H9 (cell line): ENCODE measurements around the gene BLVRB. TPM values are rescaled to one million over a fixed set of nuclear protein-coding genes. Genes with fewer than 3 reads are reported as not detected.
"Not testable (repeated sequence)": the region's sequence is repeated elsewhere in the genome, so short reads cannot be mapped to it uniquely, and the experiment has no call there.

ENCODE experiments used
- DNase-seq: peaks from one replicate; pipeline ENCODE4 v3.0.0-alpha.2; 2017
- H2AFZ ChIP-seq: one replicate; pipeline ENCODE4 v1.6.1; 2013; ENCODE audit warnings: mild to moderate bottlenecking, low read length, control low read depth, moderate library complexity
- H2AK5ac ChIP-seq: 2 replicates; pipeline ENCODE4 v1.6.1; 2013; ENCODE audit warnings: low read length, control low read depth, mixed read lengths; ENCODE audit not compliant: insufficient read length
- H2BK120ac ChIP-seq: one replicate; pipeline ENCODE4 v1.6.1; 2013; ENCODE audit warnings: low read depth, mild to moderate bottlenecking, low read length, control low read depth, inconsistent platforms; ENCODE audit not compliant: poor library complexity, severe bottlenecking
- H2BK12ac ChIP-seq: 2 replicates; pipeline ENCODE4 v1.6.1; 2013; ENCODE audit warnings: low read length, control low read depth, mixed read lengths, low read depth; ENCODE audit not compliant: insufficient read length
- H2BK15ac ChIP-seq: 2 replicates; pipeline ENCODE4 v1.6.1; 2013; ENCODE audit warnings: low read depth, low read length, control low read depth
- H2BK20ac ChIP-seq: one replicate; pipeline ENCODE4 v1.6.1; 2013; ENCODE audit warnings: low read depth, mild to moderate bottlenecking, low read length, control low read depth, inconsistent platforms; ENCODE audit not compliant: poor library complexity, severe bottlenecking
- H2BK5ac ChIP-seq: 2 replicates; pipeline ENCODE4 v1.6.1; 2013; ENCODE audit warnings: low read length, control low read depth, mixed read lengths; ENCODE audit not compliant: insufficient read length
- H3K14ac ChIP-seq: 2 replicates; pipeline ENCODE4 v1.6.1; 2013; ENCODE audit warnings: low read length, control low read depth; ENCODE audit not compliant: insufficient read depth
- H3K18ac ChIP-seq: 2 replicates; pipeline ENCODE4 v1.6.1; 2013; ENCODE audit warnings: low read depth, mild to moderate bottlenecking, mixed read lengths, low read length, control low read depth; ENCODE audit not compliant: insufficient read length
- H3K23ac ChIP-seq: 2 replicates; pipeline ENCODE4 v1.6.1; 2013; ENCODE audit warnings: low read length, control low read depth, mixed read lengths, low read depth; ENCODE audit not compliant: insufficient read length
- H3K23me2 ChIP-seq: 2 replicates; pipeline ENCODE4 v1.6.1; 2013; ENCODE audit warnings: low read depth, mild to moderate bottlenecking, mixed read lengths, low read length, control low read depth; ENCODE audit not compliant: insufficient read length, poor library complexity, severe bottlenecking
- H3K27ac ChIP-seq: 2 replicates; pipeline ENCODE4 v1.5.1; 2013; ENCODE audit warnings: low read length, control low read depth, mixed read lengths, low read depth; ENCODE audit not compliant: insufficient read length
- H3K27me3 ChIP-seq: 2 replicates; pipeline ENCODE4 v1.6.1; 2013; ENCODE audit warnings: low read length, control low read depth, inconsistent platforms; ENCODE audit not compliant: insufficient read depth
- H3K4ac ChIP-seq: 2 replicates; pipeline ENCODE4 v1.6.1; 2013; ENCODE audit warnings: low read depth, mild to moderate bottlenecking, control low read depth, inconsistent platforms, low read length, moderate library complexity
- H3K4me1 ChIP-seq: 2 replicates; pipeline ENCODE4 v1.6.1; 2013; ENCODE audit warnings: low read length, control low read depth, inconsistent platforms; ENCODE audit not compliant: insufficient read depth
- H3K4me2 ChIP-seq: 2 replicates; pipeline ENCODE4 v1.6.1; 2013; ENCODE audit warnings: low read length, control low read depth, mixed read lengths; ENCODE audit not compliant: insufficient read length, insufficient read depth
- H3K56ac ChIP-seq: 2 replicates; pipeline ENCODE4 v1.6.1; 2013; ENCODE audit warnings: low read depth, mild to moderate bottlenecking, mixed read lengths, low read length, control low read depth; ENCODE audit not compliant: insufficient read length
- H3K79me1 ChIP-seq: 2 replicates; pipeline ENCODE4 v1.6.1; 2013; ENCODE audit warnings: low read depth, mild to moderate bottlenecking, moderate library complexity, low read length, control low read depth, inconsistent platforms; ENCODE audit not compliant: insufficient read depth, poor library complexity, severe bottlenecking
- H3K79me2 ChIP-seq: 2 replicates; pipeline ENCODE4 v1.6.1; 2013; ENCODE audit warnings: low read length, control low read depth, inconsistent platforms; ENCODE audit not compliant: insufficient read depth
- H3K9ac ChIP-seq: 2 replicates; pipeline ENCODE4 v1.6.1; 2013; ENCODE audit warnings: low read length, control low read depth, mixed read lengths; ENCODE audit not compliant: insufficient read length; ENCODE audit errors: extremely low read depth
- H3K9me3 ChIP-seq: one replicate; pipeline ENCODE4 v1.6.1; 2013; ENCODE audit warnings: low read depth, low read length, inconsistent platforms; ENCODE audit not compliant: control insufficient read depth
- H3T11ph ChIP-seq: one replicate; pipeline ENCODE4 v1.6.1; 2013; ENCODE audit warnings: mild to moderate bottlenecking, low read length, control low read depth, inconsistent platforms
- H4K20me1 ChIP-seq: one replicate; pipeline ENCODE4 v1.6.1; 2013; ENCODE audit not compliant: control insufficient read depth, insufficient read length, insufficient read depth
- H4K5ac ChIP-seq: 2 replicates; pipeline ENCODE4 v1.6.1; 2013; ENCODE audit warnings: low read depth, mild to moderate bottlenecking, mixed read lengths, low read length, control low read depth; ENCODE audit not compliant: insufficient read length
- H4K8ac ChIP-seq: replicated peaks from 2 replicates; pipeline ENCODE4 v1.6.1; 2013; ENCODE audit warnings: low read length, control low read depth, mixed read lengths, low read depth; ENCODE audit not compliant: insufficient read length
- H4K91ac ChIP-seq: 2 replicates; pipeline ENCODE4 v1.6.1; 2013; ENCODE audit warnings: low read depth, mild to moderate bottlenecking, moderate library complexity, mixed read lengths, low read length, control low read depth; ENCODE audit not compliant: insufficient read length
- H3K27ac Mint-ChIP-seq, 3 experiments: 2 replicates in 2 of 3; 3 replicates in 1 of 3; pipeline ENCODE4 v1.8.0; 2020 to 2021; ENCODE audit warnings: mixed read lengths in 3 of 3, mild to moderate bottlenecking in 1 of 3, moderate library complexity in 1 of 3
- H3K27me3 Mint-ChIP-seq: 2 replicates; pipeline ENCODE4 v1.8.0; 2021; ENCODE audit warnings: low read depth, mild to moderate bottlenecking, moderate library complexity, mixed read lengths
- H3K36me3 Mint-ChIP-seq, 3 experiments: 2 replicates in 2 of 3; 3 replicates in 1 of 3; pipeline ENCODE4 v1.8.0; 2020 to 2021; ENCODE audit warnings: low read depth in 3 of 3, mixed read lengths in 3 of 3; ENCODE audit not compliant: insufficient read depth in 1 of 3
- H3K4me1 Mint-ChIP-seq, 2 experiments: 2 replicates each; pipeline ENCODE4 v1.8.0; 2020; ENCODE audit warnings: mixed read lengths in 2 of 2
- H3K4me3 Mint-ChIP-seq, 2 experiments: 2 replicates in 1 of 2; 3 replicates in 1 of 2; pipeline ENCODE4 v1.8.0; 2020 to 2021; ENCODE audit warnings: mild to moderate bottlenecking in 2 of 2, mixed read lengths in 2 of 2, moderate library complexity in 1 of 2
- H3K9me3 Mint-ChIP-seq, 2 experiments: 2 replicates in 1 of 2; 3 replicates in 1 of 2; pipeline ENCODE4 v1.8.0; 2020; ENCODE audit warnings: mild to moderate bottlenecking in 2 of 2, mixed read lengths in 2 of 2, moderate library complexity in 1 of 2
- WGBS: extraction: QIAGEN DNeasy Blood & Tissue Kit; methylation state at CpG from one replicate; pipeline ENCODE4 v1.1.7; 2013; ENCODE audit warnings: missing lambda C conversion rate, low lambda C conversion rate, mixed read lengths; ENCODE audit not compliant: insufficient read length; ENCODE audit errors: extremely low coverage; 5-methylcytosine and 5-hydroxymethylcytosine counted together
- total RNA-seq: library from RNA; stranded (reverse); gene quantifications from 2 replicates; pipeline ENCODE4 v1.2.1, GENCODE V29; 2021
- TF ChIP-seq, protein P1 (sequence below): fragments of 200-600 bp; sonication (generic); conservative IDR thresholded peaks from 3 replicates; pipeline ENCODE4 v1.8.0; 2021; ENCODE audit warnings: antibody characterized with exemption, mild to moderate bottlenecking

BLVRB gene
- total RNA-seq, 1 experiment from 2014 or later = 27.9 TPM

- Histone ChIP-seq H3K23me2 (peaks cover 5% of the 10 kb centered on the region), H2AFZ (peak overlapping the region; percentile 57), H2BK12ac (peak overlapping the region; percentile 96), H3T11ph (peak overlapping the region; percentile 96), H3K4me1 (no peaks in the 10 kb centered on the region), H3K4me2 (peak overlapping the region; percentile 92), H3K79me2 (no peaks in the 10 kb centered on the region), H3K23ac (no peak overlapping the region), H4K8ac (no peak overlapping the region), H3K9me3 (no peaks in the 10 kb centered on the region), H2BK120ac (peak overlapping the region; percentile 75), H2BK5ac (peak overlapping the region; percentile 69), H4K91ac (peak overlapping the region; percentile 61), H3K56ac (no peak overlapping the region), H3K27me3 (no peaks in the 10 kb centered on the region), H2BK20ac (no peak overlapping the region), H3K4ac (no peak overlapping the region; the same call in 1 of the 2 replicates), H4K5ac (no peak overlapping the region), H2AK5ac (no peak overlapping the region), H3K27ac (peak overlapping the region; percentile 96), H4K20me1 (no peaks in the 10 kb centered on the region), H3K14ac (peak overlapping the region; percentile 91; the same call in 1 of the 2 replicates), H3K18ac (peak overlapping the region; percentile 94), H3K9ac (peak overlapping the region; percentile 86), H2BK15ac (no peak overlapping the region), H3K79me1 (no peaks in the 10 kb centered on the region)
- Mint-ChIP-seq H3K4me1 (peaks cover 9 to 21% of the 10 kb centered on the region in 2 experiments), H3K36me3 (peaks cover 0 to 1% (median 0%) of the 10 kb centered on the region in 3 experiments; a peak in 2 of 7 replicates), H3K9me3 (peaks cover 2 to 4% of the 10 kb centered on the region in 2 experiments; a peak in 3 of 5 replicates), H3K27me3 (no peaks in the 10 kb centered on the region), H3K27ac (peak overlapping the region; percentile 95 to 99 (median 99)), H3K4me3 (peak overlapping the region; percentile 68 to 77)
- DNase-seq = peak; percentile 85
- WGBS = no CpG with 5 or more reads among the region's 50 CpGs
- TF ChIP-seq, protein P1, sequence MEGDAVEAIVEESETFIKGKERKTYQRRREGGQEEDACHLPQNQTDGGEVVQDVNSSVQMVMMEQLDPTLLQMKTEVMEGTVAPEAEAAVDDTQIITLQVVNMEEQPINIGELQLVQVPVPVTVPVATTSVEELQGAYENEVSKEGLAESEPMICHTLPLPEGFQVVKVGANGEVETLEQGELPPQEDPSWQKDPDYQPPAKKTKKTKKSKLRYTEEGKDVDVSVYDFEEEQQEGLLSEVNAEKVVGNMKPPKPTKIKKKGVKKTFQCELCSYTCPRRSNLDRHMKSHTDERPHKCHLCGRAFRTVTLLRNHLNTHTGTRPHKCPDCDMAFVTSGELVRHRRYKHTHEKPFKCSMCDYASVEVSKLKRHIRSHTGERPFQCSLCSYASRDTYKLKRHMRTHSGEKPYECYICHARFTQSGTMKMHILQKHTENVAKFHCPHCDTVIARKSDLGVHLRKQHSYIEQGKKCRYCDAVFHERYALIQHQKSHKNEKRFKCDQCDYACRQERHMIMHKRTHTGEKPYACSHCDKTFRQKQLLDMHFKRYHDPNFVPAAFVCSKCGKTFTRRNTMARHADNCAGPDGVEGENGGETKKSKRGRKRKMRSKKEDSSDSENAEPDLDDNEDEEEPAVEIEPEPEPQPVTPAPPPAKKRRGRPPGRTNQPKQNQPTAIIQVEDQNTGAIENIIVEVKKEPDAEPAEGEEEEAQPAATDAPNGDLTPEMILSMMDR = no peak
Observed at GRCh38 chr19:40433391-40434216, 31.9 kb downstream of the BLVRB start.

- not testable (repeated sequence) for H4K20me1 ChIP-seq, H3K9ac ChIP-seq, H3K79me1 ChIP-seq, DNase-seq, H2BK12ac ChIP-seq, H3K4ac ChIP-seq, H3K14ac ChIP-seq, H3K36me3 Mint-ChIP-seq, H3K27ac ChIP-seq, H4K91ac ChIP-seq, H3K23me2 ChIP-seq, H3K23ac ChIP-seq, H3K27me3 ChIP-seq, H2AK5ac ChIP-seq, H4K5ac ChIP-seq, H3K4me1 ChIP-seq, H3K18ac ChIP-seq, H3K79me2 ChIP-seq, H3K56ac ChIP-seq, H2BK5ac ChIP-seq, H3T11ph ChIP-seq, H4K8ac ChIP-seq, H3K9me3 ChIP-seq, H2AFZ ChIP-seq, H3K9me3 Mint-ChIP-seq, H2BK15ac ChIP-seq, H2BK120ac ChIP-seq, H3K27me3 Mint-ChIP-seq, H2BK20ac ChIP-seq
- Mint-ChIP-seq H3K4me3 (peak overlapping the region; percentile 68 to 77), H3K27ac (peak overlapping the region; percentile 95 to 99 (median 99); a peak in 6 of 7 replicates), H3K4me1 (peaks cover 9 to 21% of the 10 kb centered on the region in 2 experiments)
- H3K4me2 ChIP-seq = peak overlapping the region; percentile 92
- WGBS = no CpG with 5 or more reads among the region's 7 CpGs
Observed at GRCh38 chr19:40432760-40433159, 32.8 kb downstream of the BLVRB start.
